GM21529 (cell line): ENCODE measurements around the gene RAB38.

Experiments
- ATAC-seq: cut with Tn5 transposase; IDR thresholded peaks from one replicate; pipeline ENCODE4 v1.9.1; 2021; ENCODE audit not compliant: unreplicated experiment

The RAB38 gene

GRCh38 chr11:88170673-88171072, 4.6 kb downstream of the RAB38 start:
- ATAC-seq = no peak

GRCh38 chr11:88169881-88170280, 5.4 kb downstream of the RAB38 start:
- ATAC-seq = no peak

- ATAC-seq = no peak
Measured at GRCh38 chr11:88169471-88169870, 5.8 kb downstream of the RAB38 start.

- ATAC-seq = no peak
Measured at GRCh38 chr11:88167853-88168252, 7.4 kb downstream of the RAB38 start.

GRCh38 chr11:88164806-88165585, 10.2 kb downstream of the RAB38 start:
- no peak for ATAC-seq

GRCh38 chr11:88164320-88164719, 10.9 kb downstream of the RAB38 start:
- ATAC-seq = no peak

GRCh38 chr11:88158081-88158480, 17.2 kb downstream of the RAB38 start:
- ATAC-seq = no peak

- ATAC-seq = no peak
Measured at GRCh38 chr11:88157370-88157769, 17.9 kb downstream of the RAB38 start.

- ATAC-seq = no peak
Measured at GRCh38 chr11:88152381-88152780, 22.9 kb downstream of the RAB38 start.

GRCh38 chr11:88151709-88152265, 23.5 kb downstream of the RAB38 start:
- no peak for ATAC-seq

GRCh38 chr11:88146106-88146505, 29.1 kb downstream of the RAB38 start:
- no peak for ATAC-seq

- no peak for ATAC-seq
Measured at GRCh38 chr11:88139865-88140264, 35.4 kb downstream of the RAB38 start.

- no peak for ATAC-seq
Measured at GRCh38 chr11:88131764-88132470, 43.3 kb downstream of the RAB38 start.

GRCh38 chr11:88122956-88123355, 52.3 kb downstream of the RAB38 start:
- no peak for ATAC-seq

- ATAC-seq = no peak
Measured at GRCh38 chr11:88119561-88119960, 55.7 kb downstream of the RAB38 start.

GRCh38 chr11:88117281-88117858, 57.9 kb downstream of the RAB38 start:
- ATAC-seq = no peak

- no peak for ATAC-seq
Measured at GRCh38 chr11:88115828-88116755, 59.2 kb downstream of the RAB38 start.

GRCh38 chr11:88114486-88115045, 60.7 kb downstream of the RAB38 start:
- no peak for ATAC-seq

- no peak for ATAC-seq
Measured at GRCh38 chr11:88106666-88107065, 68.6 kb downstream of the RAB38 start.

GRCh38 chr11:88105951-88106350, 69.3 kb downstream of the RAB38 start:
- no peak for ATAC-seq
